Endothelial cell of umbilical vein (primary cell): ENCODE results near the gene DENND1C. TPM values are rescaled to one million over a fixed set of nuclear protein-coding genes. Genes with fewer than 3 reads are reported as not detected.

Experiments
- BruUV-seq: library from RNA; stranded (reverse); fragments of 400-500 nt; replicated peaks from 2 replicates; lab custom pipeline; 2021; lab: Mats Ljungman, UMichigan
- CTCF ChIA-PET: fragments of 300-600, 350-600 bp; sonication (Branson Sonifier 250); formaldehyde crosslinking; loops from one replicate; lab custom pipeline; 2021; ENCODE audit warnings: antibody characterized with exemption, inconsistent platforms; lab: Charles Lee
- POLR2A ChIA-PET: fragments of 300-600, 350-600 bp; sonication (Branson Sonifier 250); formaldehyde crosslinking; loops from one replicate; lab custom pipeline; 2021; ENCODE audit warnings: antibody characterized with exemption, inconsistent platforms; lab: Charles Lee
- DNase-seq: peaks from one replicate; pipeline ENCODE4 v3.0.0-alpha.2; 2011; ENCODE audit warnings: low read depth, low spot score
- FAIRE-seq: peaks from 2 replicates; lab custom pipeline; 2011; peaks lifted over from hg19 to GRCh38; lab: Jason Lieb, UNC
- H2AFZ ChIP-seq: 2 replicates; pipeline ENCODE4 v1.6.0; 2012; ENCODE audit warnings: low read depth, low read length, control low read depth, inconsistent platforms
- H3K27ac ChIP-seq: 2 replicates; pipeline ENCODE4 v1.5.1; 2011; ENCODE audit warnings: low read depth, mild to moderate bottlenecking, control low read depth, low read length, moderate library complexity; ENCODE audit not compliant: insufficient read depth
- H3K27me3 ChIP-seq, 2 experiments: 2 replicates each; pipeline versions ENCODE4 v1.6.0 to v1.6.1; 2011; ENCODE audit warnings: low read length in 2 of 2, mixed read lengths in 1 of 2; ENCODE audit not compliant: control insufficient read depth in 2 of 2, insufficient read depth in 2 of 2
- H3K36me3 ChIP-seq, 2 experiments: 2 replicates in 1 of 2; 3 replicates in 1 of 2; pipeline ENCODE4 v1.5.1; 2011; ENCODE audit warnings: low read length in 2 of 2, mild to moderate bottlenecking in 1 of 2, moderate library complexity in 1 of 2; ENCODE audit not compliant: control insufficient read depth in 2 of 2, insufficient read depth in 2 of 2; ENCODE audit errors: extremely low read depth in 1 of 2
- H3K4me1 ChIP-seq: 3 replicates; pipeline ENCODE4 v1.5.1; 2011; ENCODE audit warnings: mild to moderate bottlenecking, low read length; ENCODE audit not compliant: control insufficient read depth, insufficient read depth; ENCODE audit errors: extremely low read depth
- H3K4me2 ChIP-seq: 2 replicates; pipeline ENCODE4 v1.6.1; 2011; ENCODE audit warnings: low read length, control low read depth, mixed read lengths; ENCODE audit not compliant: insufficient read depth
- H3K4me3 ChIP-seq, 3 experiments: fragments of 200-600 bp in 1 of 3; sonication (generic), shearing (Covaris generic) in 1 of 3; replicated peaks in 1 of 3; 2 replicates each; pipeline ENCODE4 v1.5.1; 2011 to 2016; ENCODE audit warnings: control low read depth in 3 of 3, low read length in 3 of 3, mild to moderate bottlenecking in 2 of 3, inconsistent platforms in 1 of 3, low read depth in 1 of 3, moderate library complexity in 1 of 3; ENCODE audit not compliant: insufficient read depth in 1 of 3
- H3K79me2 ChIP-seq: 2 replicates; pipeline ENCODE4 v1.6.0; 2012; ENCODE audit warnings: low read length, inconsistent platforms; ENCODE audit not compliant: control insufficient read depth, insufficient read depth
- H3K9ac ChIP-seq: replicated peaks from 2 replicates; pipeline ENCODE3; 2011; ENCODE audit warnings: low read length, control low read depth; ENCODE audit not compliant: insufficient read depth; ENCODE audit errors: extremely low read depth
- H3K9me1 ChIP-seq: replicated peaks from 3 replicates; pipeline ENCODE4 v1.6.0; 2011; ENCODE audit warnings: mild to moderate bottlenecking, low read length; ENCODE audit not compliant: control insufficient read depth, insufficient read depth; ENCODE audit errors: extremely low read depth
- H3K9me3 ChIP-seq: replicated peaks from 2 replicates; pipeline ENCODE4 v1.5.1; 2012; ENCODE audit warnings: low read length, inconsistent platforms; ENCODE audit not compliant: control insufficient read depth, insufficient read depth
- H4K20me1 ChIP-seq: replicated peaks from 2 replicates; pipeline ENCODE3; 2011; ENCODE audit warnings: mild to moderate bottlenecking, low read length; ENCODE audit not compliant: control insufficient read depth, insufficient read depth; ENCODE audit errors: extremely low read depth
- FOS ChIP-seq: IDR thresholded peaks from 2 replicates; pipeline ENCODE4 v1.6.1; 2011; ENCODE audit warnings: mild to moderate bottlenecking, low read length, moderate library complexity, borderline replicate concordance; ENCODE audit not compliant: insufficient read depth
- GATA2 ChIP-seq: IDR thresholded peaks from 2 replicates; pipeline ENCODE4 v1.7.0; 2011; ENCODE audit warnings: low read depth, mild to moderate bottlenecking, moderate library complexity, mixed read lengths, low read length; ENCODE audit not compliant: insufficient read length, insufficient read depth
- MAX ChIP-seq: IDR thresholded peaks from 2 replicates; pipeline ENCODE4 v1.6.1; 2011; ENCODE audit not compliant: insufficient read depth, insufficient read length
- MYC ChIP-seq: IDR thresholded peaks from one replicate; pipeline ENCODE4 v1.6.1; 2011; ENCODE audit warnings: mild to moderate bottlenecking, low read depth, low read length
- POLR2A ChIP-seq: IDR thresholded peaks from 2 replicates; pipeline ENCODE4 v1.6.1; 2012; ENCODE audit warnings: low read depth, mild to moderate bottlenecking, control low read depth, low read length
- POLR2AphosphoS5 ChIP-seq: IDR thresholded peaks from 2 replicates; pipeline ENCODE4 v1.6.1; 2012; ENCODE audit warnings: low read depth, mild to moderate bottlenecking, control low read depth, low read length, moderate library complexity; ENCODE audit not compliant: insufficient read depth
- dilution Hi-C: fragments of 300-500 bp; cut with MboI; formaldehyde crosslinking; loops from one replicate; pipeline ENCODE4 v1.15.0; 2019; ENCODE audit warnings: low sequenced_read_pairs; ENCODE audit not compliant: extremely low pct_ligation_motif_present
- intact Hi-C: fragments of 100-400 bp; cut with micrococcal nuclease; formaldehyde crosslinking; loops from one replicate; pipeline ENCODE4 v1.10.0; 2022
- polyA plus RNA-seq, 4 experiments: library from polyadenylated mRNA; depleted of rRNA in 3 of 4; stranded (reverse) in 3 of 4; unstranded in 1 of 4; fragments of >200 nt; gene quantifications; 2 replicates each; pipeline versions ENCODE4 v1.2.1 to v1.2.3, GENCODE V29; 2011 to 2012; ENCODE audit warnings: missing spikeins in 1 of 4
- total RNA-seq: library from RNA; stranded (reverse); gene quantifications from 2 replicates; pipeline ENCODE4 v1.2.3, GENCODE V29; 2021

The DENND1C gene
- total and polyA plus RNA-seq, 2 donors (not counting 3 experiments of a cell fraction or from before 2014, with no cell fraction given), result not detected

- H3K4me2 ChIP-seq, result no peak overlapping the region
- ChIA-PET CTCF (interaction anchor here (1.1 to 1.5 kb wide), 3 partner anchors 34 to 378 kb away, joined by 3 to 5 read pairs (median 3); partner anchors contain the start of gene SLC25A23), POLR2A (no interaction called here)
- dilution Hi-C loops, result no loop called here
- TF ChIP-seq MYC, result no peak
- TF ChIP-seq FOS, result no peak
- no peak for TF ChIP-seq GATA2
- no peak for TF ChIP-seq POLR2A
- no peak for TF ChIP-seq MAX
- TF ChIP-seq POLR2AphosphoS5, result no peak
- H3K27me3 ChIP-seq, result no peaks in the 10 kb centered on the region
- DNase-seq, result no peak
- no peaks in the 10 kb centered on the region for H3K9me3 ChIP-seq
- peaks cover 8% of the 10 kb centered on the region for H3K4me1 ChIP-seq
- H4K20me1 ChIP-seq, result peaks cover 3% of the 10 kb centered on the region
- H3K4me3 ChIP-seq, result no peak overlapping the region
- intact Hi-C loops, result loop anchor here (1.0 to 10.0 kb wide), 6 partner anchors 33 to 309 kb away; partner anchors contain the start of genes CLPP, GPR108, GTF2F1 and TRIP10
- no peak overlapping the region for H3K27ac ChIP-seq
- no peak for FAIRE-seq
- peak overlapping the region; percentile 67 for H2AFZ ChIP-seq
- peaks cover 33% of the 10 kb centered on the region for H3K79me2 ChIP-seq
- no peaks in the 10 kb centered on the region for H3K9me1 ChIP-seq
- H3K9ac ChIP-seq, result no peak overlapping the region
- BruUV-seq, result TSS peak; percentile 68
- peaks cover 2 to 11% of the 10 kb centered on the region in 2 experiments for H3K36me3 ChIP-seq
Measured at GRCh38 chr19:6425732-6426620, 55.6 kb downstream of the DENND1C start.
